Measurements from ENCODE around the gene EFNA5. TPM values are rescaled to one million over a fixed set of nuclear protein-coding genes. Genes with fewer than 3 reads are reported as not detected.

Gene EFNA5
- polyA plus RNA-seq, 1 of the 3 experiments (the other 2 are of a cell fraction) = 0.81 TPM

DNA sequence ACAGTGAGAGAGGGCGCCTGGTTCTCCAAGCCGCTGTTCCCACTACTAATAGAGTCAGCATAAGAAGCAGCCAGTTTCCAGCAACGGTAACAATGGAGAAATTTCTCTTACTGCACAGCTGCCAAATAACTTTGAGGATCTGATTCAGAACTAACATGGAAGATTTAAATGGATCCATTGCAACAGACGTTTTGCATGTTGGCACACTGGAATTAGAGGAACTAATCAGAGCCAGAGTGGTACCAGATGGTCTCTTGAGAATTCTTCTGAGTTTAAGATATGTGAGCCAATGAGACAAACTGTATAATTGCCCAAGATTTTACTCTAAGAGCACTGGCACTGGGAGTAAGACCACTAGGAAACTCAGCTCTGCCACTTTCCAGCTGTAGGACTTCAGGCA, 186.5 kb downstream of the EFNA5 start:
- WGBS (ENCODE audit: low lambda C conversion rate) = 85% methylated on average over 4 of the region's 4 CpGs
- Histone ChIP-seq H3K4me3 (ENCODE audit: low read depth in 2 of 2, low read length in 1 of 2) (no peak overlapping the region), H3K79me2 (ENCODE audit: insufficient read depth) (no peaks in the 10 kb centered on the region), H2AFZ (ENCODE audit: low read depth) (no peak overlapping the region), H3F3A (replicated peaks; ENCODE audit: insufficient read depth) (no peaks in the 10 kb centered on the region), H3K36me3 (replicated peaks in 1 of 2; ENCODE audit: control insufficient read depth in 1 of 2, insufficient read depth in 2 of 2, low read length in 1 of 2) (no peaks in the 10 kb centered on the region), H3K9ac (no peak overlapping the region), H3K27ac (ENCODE audit: low read depth in 2 of 2, low read length in 1 of 2) (no peak overlapping the region), H3K4me2 (no peak overlapping the region), H3K4me1 (ENCODE audit: control insufficient read depth in 1 of 2, insufficient read depth in 2 of 2, low read depth in 1 of 2, low read length in 1 of 2) (peaks cover 0 to 8% of the 10 kb centered on the region in 2 experiments; a peak in 2 of 4 replicates), H3K9me2 (no peaks in the 10 kb centered on the region), H3K9me3 (no peaks in the 10 kb centered on the region), H3K27me3 (ENCODE audit: insufficient read depth) (no peaks in the 10 kb centered on the region), H4K20me1 (ENCODE audit: insufficient read depth) (no peaks in the 10 kb centered on the region)
- no peak for DNase-seq
- no peak for TF ChIP-seq POLR2AphosphoS5 (IDR thresholded peaks at IDR 0.05; ENCODE audit: low read depth, low read length)
- TF ChIP-seq SIN3A (IDR thresholded peaks at IDR 0.05; ENCODE audit: borderline replicate concordance, low read depth, low read length) = no peak
- TF ChIP-seq NRF1 (IDR thresholded peaks at IDR 0.05; ENCODE audit: low read depth, low read length) = no peak
- no peak for TF ChIP-seq MXI1 (IDR thresholded peaks at IDR 0.05; ENCODE audit: low read depth, low read length)
- no peak for TF ChIP-seq YY1 (IDR thresholded peaks at IDR 0.05; ENCODE audit: low read depth)
- TF ChIP-seq RFX5 (IDR thresholded peaks at IDR 0.05; ENCODE audit: low read length) = no peak
- TF ChIP-seq TEAD4 (IDR thresholded peaks at IDR 0.05; ENCODE audit: borderline replicate concordance, insufficient read depth) = no peak
- TF ChIP-seq, protein P1, sequence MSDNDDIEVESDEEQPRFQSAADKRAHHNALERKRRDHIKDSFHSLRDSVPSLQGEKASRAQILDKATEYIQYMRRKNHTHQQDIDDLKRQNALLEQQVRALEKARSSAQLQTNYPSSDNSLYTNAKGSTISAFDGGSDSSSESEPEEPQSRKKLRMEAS (IDR thresholded peaks at IDR 0.05; ENCODE audit: low read depth) = no peak
- no peak for TF ChIP-seq EP300 (IDR thresholded peaks at IDR 0.05; ENCODE audit: borderline replicate concordance in 1 of 2, low read depth in 1 of 2, low read length in 1 of 2)
- no peak for TF ChIP-seq ELF1 (IDR thresholded peaks at IDR 0.05)
- TF ChIP-seq, protein P2, sequence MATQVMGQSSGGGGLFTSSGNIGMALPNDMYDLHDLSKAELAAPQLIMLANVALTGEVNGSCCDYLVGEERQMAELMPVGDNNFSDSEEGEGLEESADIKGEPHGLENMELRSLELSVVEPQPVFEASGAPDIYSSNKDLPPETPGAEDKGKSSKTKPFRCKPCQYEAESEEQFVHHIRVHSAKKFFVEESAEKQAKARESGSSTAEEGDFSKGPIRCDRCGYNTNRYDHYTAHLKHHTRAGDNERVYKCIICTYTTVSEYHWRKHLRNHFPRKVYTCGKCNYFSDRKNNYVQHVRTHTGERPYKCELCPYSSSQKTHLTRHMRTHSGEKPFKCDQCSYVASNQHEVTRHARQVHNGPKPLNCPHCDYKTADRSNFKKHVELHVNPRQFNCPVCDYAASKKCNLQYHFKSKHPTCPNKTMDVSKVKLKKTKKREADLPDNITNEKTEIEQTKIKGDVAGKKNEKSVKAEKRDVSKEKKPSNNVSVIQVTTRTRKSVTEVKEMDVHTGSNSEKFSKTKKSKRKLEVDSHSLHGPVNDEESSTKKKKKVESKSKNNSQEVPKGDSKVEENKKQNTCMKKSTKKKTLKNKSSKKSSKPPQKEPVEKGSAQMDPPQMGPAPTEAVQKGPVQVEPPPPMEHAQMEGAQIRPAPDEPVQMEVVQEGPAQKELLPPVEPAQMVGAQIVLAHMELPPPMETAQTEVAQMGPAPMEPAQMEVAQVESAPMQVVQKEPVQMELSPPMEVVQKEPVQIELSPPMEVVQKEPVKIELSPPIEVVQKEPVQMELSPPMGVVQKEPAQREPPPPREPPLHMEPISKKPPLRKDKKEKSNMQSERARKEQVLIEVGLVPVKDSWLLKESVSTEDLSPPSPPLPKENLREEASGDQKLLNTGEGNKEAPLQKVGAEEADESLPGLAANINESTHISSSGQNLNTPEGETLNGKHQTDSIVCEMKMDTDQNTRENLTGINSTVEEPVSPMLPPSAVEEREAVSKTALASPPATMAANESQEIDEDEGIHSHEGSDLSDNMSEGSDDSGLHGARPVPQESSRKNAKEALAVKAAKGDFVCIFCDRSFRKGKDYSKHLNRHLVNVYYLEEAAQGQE (IDR thresholded peaks at IDR 0.05; ENCODE audit: low read depth, low read length) = no peak
- TF ChIP-seq, protein P3, sequence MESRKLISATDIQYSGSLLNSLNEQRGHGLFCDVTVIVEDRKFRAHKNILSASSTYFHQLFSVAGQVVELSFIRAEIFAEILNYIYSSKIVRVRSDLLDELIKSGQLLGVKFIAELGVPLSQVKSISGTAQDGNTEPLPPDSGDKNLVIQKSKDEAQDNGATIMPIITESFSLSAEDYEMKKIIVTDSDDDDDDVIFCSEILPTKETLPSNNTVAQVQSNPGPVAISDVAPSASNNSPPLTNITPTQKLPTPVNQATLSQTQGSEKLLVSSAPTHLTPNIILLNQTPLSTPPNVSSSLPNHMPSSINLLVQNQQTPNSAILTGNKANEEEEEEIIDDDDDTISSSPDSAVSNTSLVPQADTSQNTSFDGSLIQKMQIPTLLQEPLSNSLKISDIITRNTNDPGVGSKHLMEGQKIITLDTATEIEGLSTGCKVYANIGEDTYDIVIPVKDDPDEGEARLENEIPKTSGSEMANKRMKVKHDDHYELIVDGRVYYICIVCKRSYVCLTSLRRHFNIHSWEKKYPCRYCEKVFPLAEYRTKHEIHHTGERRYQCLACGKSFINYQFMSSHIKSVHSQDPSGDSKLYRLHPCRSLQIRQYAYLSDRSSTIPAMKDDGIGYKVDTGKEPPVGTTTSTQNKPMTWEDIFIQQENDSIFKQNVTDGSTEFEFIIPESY (IDR thresholded peaks at IDR 0.05; ENCODE audit: borderline replicate concordance, low read depth) = no peak
- TF ChIP-seq SMC3 (IDR thresholded peaks at IDR 0.05; ENCODE audit: low read depth, low read length) = no peak
- TF ChIP-seq TAF1 (IDR thresholded peaks at IDR 0.05; ENCODE audit: borderline replicate concordance, low read depth, low read length) = no peak
- TF ChIP-seq, protein P4, sequence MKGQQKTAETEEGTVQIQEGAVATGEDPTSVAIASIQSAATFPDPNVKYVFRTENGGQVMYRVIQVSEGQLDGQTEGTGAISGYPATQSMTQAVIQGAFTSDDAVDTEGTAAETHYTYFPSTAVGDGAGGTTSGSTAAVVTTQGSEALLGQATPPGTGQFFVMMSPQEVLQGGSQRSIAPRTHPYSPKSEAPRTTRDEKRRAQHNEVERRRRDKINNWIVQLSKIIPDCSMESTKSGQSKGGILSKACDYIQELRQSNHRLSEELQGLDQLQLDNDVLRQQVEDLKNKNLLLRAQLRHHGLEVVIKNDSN (IDR thresholded peaks at IDR 0.05; ENCODE audit: borderline replicate concordance, low read depth) = no peak
- TF ChIP-seq RXRA (IDR thresholded peaks at IDR 0.05; ENCODE audit: borderline replicate concordance, low read depth) = no peak
- TF ChIP-seq JUND (IDR thresholded peaks at IDR 0.05) = no peak
- TF ChIP-seq MEF2A (IDR thresholded peaks at IDR 0.05; ENCODE audit: borderline replicate concordance, low read depth) = no peak
- TF ChIP-seq NFIC (IDR thresholded peaks at IDR 0.05; ENCODE audit: borderline replicate concordance) = no peak
- TF ChIP-seq TCF12 (IDR thresholded peaks at IDR 0.05) = no peak
- ChIA-PET CTCF (interaction anchor here (1.6 kb wide), 1 partner anchor 861 kb away, joined by 3 read pairs; no protein-coding TSS in a partner anchor), POLR2A (no interaction called here)

Data from SK-N-SH (cell line).